Measurements from ENCODE around the gene ABCG8. TPM values are rescaled to one million over a fixed set of nuclear protein-coding genes. Genes with fewer than 3 reads are reported as not detected.

ABCG8 gene
- total and polyA plus RNA-seq, 9 of the 15 experiments (the other 6 are each of a cell fraction or from before 2014, with no cell fraction given), result not detected

GRCh38 chr2:43790147-43790546 is 48.6 kb upstream of the ABCG8 start (continued):
- no peak for TF ChIP-seq PKNOX1 (IDR thresholded peaks at IDR 0.05)

GRCh38 chr2:43791035-43791765 is 47.6 kb upstream of the ABCG8 start:
- H3K9ac ChIP-seq (ENCODE audit: insufficient read depth in 1 of 2, low read depth in 2 of 2, low read length in 2 of 2), result no peak overlapping the region
- ChIA-PET CTCF (ENCODE audit: low intra/inter-chr PET ratio) (no interaction called here), POLR2A (interaction anchor here (1.0 to 1.1 kb wide), 2 partner anchors 9 to 15 kb away, joined by 3 read pairs; no protein-coding TSS in a partner anchor)
- ATAC-seq (peak; percentile 84), FAIRE-seq (peak; percentile 48), DNase-seq (ENCODE audit: extremely low read depth in 1 of 4, low spot score in 3 of 4) (peak in 1 of 4 experiments; percentile 9)
- no peak overlapping the region for H3K4me3 ChIP-seq
- no peak overlapping the region for H3K27ac ChIP-seq (ENCODE audit: extremely low read depth, low read depth, low read length)
- TF ChIP-seq ZFP30 (CRISPR knock-in tag; IDR thresholded peaks at IDR 0.05; ENCODE audit: borderline replicate concordance) (no peak), ZFP91 (CRISPR knock-in tag; IDR thresholded peaks at IDR 0.05) (peak; percentile 69; the same call in 1 of the 2 replicates), ZNF23 (CRISPR knock-in tag; IDR thresholded peaks at IDR 0.05) (no peak), VEZF1 (CRISPR knock-in tag; IDR thresholded peaks at IDR 0.05) (no peak), GATA2 (CRISPR knock-in tag; IDR thresholded peaks at IDR 0.05) (no peak)
- no peaks in the 10 kb centered on the region for H3K79me2 ChIP-seq (ENCODE audit: control insufficient read depth, insufficient read depth, low read length)
- H3K4me1 ChIP-seq (replicated peaks in 1 of 2; ENCODE audit: control insufficient read depth in 2 of 2, insufficient read depth in 2 of 2, low read length in 2 of 2), result no peaks in the 10 kb centered on the region
- WGBS (ENCODE audit: insufficient coverage, low coverage, missing lambda C conversion rate), result 64% methylated on average over 2 of the region's 2 CpGs
- no peaks in the 10 kb centered on the region for H3K27me3 ChIP-seq (ENCODE audit: control insufficient read depth in 2 of 2, insufficient read depth in 2 of 2, low read length in 2 of 2)
- no peaks in the 10 kb centered on the region for H3K9me3 ChIP-seq (replicated peaks; ENCODE audit: control insufficient read depth, insufficient read depth, low read depth, low read length)
- H3K4me2 ChIP-seq (ENCODE audit: insufficient read depth, low read length), result no peak overlapping the region
- H3K36me3 ChIP-seq (ENCODE audit: control insufficient read depth, insufficient read depth, low read length), result no peaks in the 10 kb centered on the region; the same call in 2 of the 3 replicates
- no peaks in the 10 kb centered on the region for H3K9me1 ChIP-seq (ENCODE audit: control insufficient read depth, insufficient read depth, low read length)
- intact Hi-C loops (cut with micrococcal nuclease), result no loop called here
- H2AFZ ChIP-seq (ENCODE audit: low read depth, low read length), result peak overlapping the region; percentile 5; the same call in 1 of the 2 replicates
- BruUV-seq (replicated peaks), result no TSS peak
- no peaks in the 10 kb centered on the region for H4K20me1 ChIP-seq (replicated peaks; ENCODE audit: control insufficient read depth, insufficient read depth, low read length)
- in situ Hi-C loops (cut with MboI), result no loop called here

All from K562 (cell line).